ENCODE results near the gene DDX1.

- TF ChIP-seq, protein P1, sequence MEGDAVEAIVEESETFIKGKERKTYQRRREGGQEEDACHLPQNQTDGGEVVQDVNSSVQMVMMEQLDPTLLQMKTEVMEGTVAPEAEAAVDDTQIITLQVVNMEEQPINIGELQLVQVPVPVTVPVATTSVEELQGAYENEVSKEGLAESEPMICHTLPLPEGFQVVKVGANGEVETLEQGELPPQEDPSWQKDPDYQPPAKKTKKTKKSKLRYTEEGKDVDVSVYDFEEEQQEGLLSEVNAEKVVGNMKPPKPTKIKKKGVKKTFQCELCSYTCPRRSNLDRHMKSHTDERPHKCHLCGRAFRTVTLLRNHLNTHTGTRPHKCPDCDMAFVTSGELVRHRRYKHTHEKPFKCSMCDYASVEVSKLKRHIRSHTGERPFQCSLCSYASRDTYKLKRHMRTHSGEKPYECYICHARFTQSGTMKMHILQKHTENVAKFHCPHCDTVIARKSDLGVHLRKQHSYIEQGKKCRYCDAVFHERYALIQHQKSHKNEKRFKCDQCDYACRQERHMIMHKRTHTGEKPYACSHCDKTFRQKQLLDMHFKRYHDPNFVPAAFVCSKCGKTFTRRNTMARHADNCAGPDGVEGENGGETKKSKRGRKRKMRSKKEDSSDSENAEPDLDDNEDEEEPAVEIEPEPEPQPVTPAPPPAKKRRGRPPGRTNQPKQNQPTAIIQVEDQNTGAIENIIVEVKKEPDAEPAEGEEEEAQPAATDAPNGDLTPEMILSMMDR (optimal IDR thresholded peaks at IDR 0.05 in 1 of 3, IDR thresholded peaks at IDR 0.05 in 1 of 3, conservative IDR thresholded peaks at IDR 0.05 in 1 of 3; ENCODE audit: extremely low read depth in 1 of 3, insufficient read depth in 2 of 3, low read length in 3 of 3), result no peak
- TF ChIP-seq EZH2 (IDR thresholded peaks at IDR 0.05; ENCODE audit: low read length), result no peak
These were observed 36.4 kb downstream of the DDX1 start for GRCh38 chr2:15627817-15628684.

Data from keratinocyte (primary cell).